ENCODE measurements around the gene TIGD3. TPM values are rescaled to one million over a fixed set of nuclear protein-coding genes. Genes with fewer than 3 reads are reported as not detected.

Gene TIGD3
- total RNA-seq, 1 donor from 2014 or later: 0.20 TPM

DNA sequence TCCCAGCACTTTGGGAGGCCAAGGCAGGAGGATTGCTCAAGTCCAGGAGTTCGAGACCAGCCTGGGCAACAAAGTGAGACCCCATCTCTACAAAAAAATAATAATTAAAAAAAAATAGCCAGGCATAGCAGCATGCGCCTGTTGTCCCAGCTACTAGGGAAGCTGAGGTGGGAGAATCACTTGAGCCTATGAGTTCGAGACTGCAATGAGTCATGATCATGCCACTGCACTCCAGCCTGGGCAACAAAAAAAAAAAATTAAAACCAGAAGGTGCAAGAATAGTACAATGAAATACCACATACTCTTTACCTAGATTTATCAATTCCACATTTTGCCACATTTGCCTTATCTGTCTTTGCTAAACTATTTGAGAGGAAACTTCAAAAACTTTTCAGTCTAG lies 12.7 kb upstream of the TIGD3 start:
- no peak for TF ChIP-seq EZH2 (IDR thresholded peaks at IDR 0.05; ENCODE audit: insufficient read depth, low read length)
- TF ChIP-seq, protein P1, sequence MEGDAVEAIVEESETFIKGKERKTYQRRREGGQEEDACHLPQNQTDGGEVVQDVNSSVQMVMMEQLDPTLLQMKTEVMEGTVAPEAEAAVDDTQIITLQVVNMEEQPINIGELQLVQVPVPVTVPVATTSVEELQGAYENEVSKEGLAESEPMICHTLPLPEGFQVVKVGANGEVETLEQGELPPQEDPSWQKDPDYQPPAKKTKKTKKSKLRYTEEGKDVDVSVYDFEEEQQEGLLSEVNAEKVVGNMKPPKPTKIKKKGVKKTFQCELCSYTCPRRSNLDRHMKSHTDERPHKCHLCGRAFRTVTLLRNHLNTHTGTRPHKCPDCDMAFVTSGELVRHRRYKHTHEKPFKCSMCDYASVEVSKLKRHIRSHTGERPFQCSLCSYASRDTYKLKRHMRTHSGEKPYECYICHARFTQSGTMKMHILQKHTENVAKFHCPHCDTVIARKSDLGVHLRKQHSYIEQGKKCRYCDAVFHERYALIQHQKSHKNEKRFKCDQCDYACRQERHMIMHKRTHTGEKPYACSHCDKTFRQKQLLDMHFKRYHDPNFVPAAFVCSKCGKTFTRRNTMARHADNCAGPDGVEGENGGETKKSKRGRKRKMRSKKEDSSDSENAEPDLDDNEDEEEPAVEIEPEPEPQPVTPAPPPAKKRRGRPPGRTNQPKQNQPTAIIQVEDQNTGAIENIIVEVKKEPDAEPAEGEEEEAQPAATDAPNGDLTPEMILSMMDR (IDR thresholded peaks at IDR 0.05; ENCODE audit: insufficient read depth, low read depth, low read length): no peak
- H3K9ac ChIP-seq (ENCODE audit: low read length): no peak overlapping the region
- no peaks in the 10 kb centered on the region for H3K27me3 ChIP-seq (ENCODE audit: insufficient read depth, low read length)
- Mint-ChIP-seq H3K36me3 (ENCODE audit: low read depth, unreplicated experiment) (peaks cover 17% of the 10 kb centered on the region), H3K27ac (ENCODE audit: unreplicated experiment) (no peak overlapping the region), H3K4me1 (ENCODE audit: low read depth, unreplicated experiment) (peaks cover 19% of the 10 kb centered on the region), H3K4me3 (ENCODE audit: unreplicated experiment) (no peak overlapping the region), H3K27me3 (ENCODE audit: low read depth, unreplicated experiment) (no peaks in the 10 kb centered on the region), H3K9me3 (ENCODE audit: unreplicated experiment) (no peaks in the 10 kb centered on the region)
- H3K27ac ChIP-seq (ENCODE audit: low read depth, low read length): no peak overlapping the region
- H3K4me2 ChIP-seq (ENCODE audit: low read length): no peak overlapping the region
- H3K4me1 ChIP-seq (ENCODE audit: insufficient read depth, low read length): no peaks in the 10 kb centered on the region
- DNase-seq (ENCODE audit: low read depth) (no peak), FAIRE-seq (no peak)
- H3K4me3 ChIP-seq (ENCODE audit: insufficient read depth, low read depth, low read length): no peak overlapping the region
- H3K9me3 ChIP-seq (ENCODE audit: insufficient read depth, low read depth, low read length): no peaks in the 10 kb centered on the region
- H3K79me2 ChIP-seq (ENCODE audit: insufficient read depth, low read length): peaks cover 37% of the 10 kb centered on the region
- peaks cover 71% of the 10 kb centered on the region for H4K20me1 ChIP-seq (ENCODE audit: insufficient read depth, low read length)
- H2AFZ ChIP-seq (ENCODE audit: low read depth, low read length): no peak overlapping the region
- H3K36me3 ChIP-seq (ENCODE audit: insufficient read depth, low read length): peaks cover 58% of the 10 kb centered on the region

DNA sequence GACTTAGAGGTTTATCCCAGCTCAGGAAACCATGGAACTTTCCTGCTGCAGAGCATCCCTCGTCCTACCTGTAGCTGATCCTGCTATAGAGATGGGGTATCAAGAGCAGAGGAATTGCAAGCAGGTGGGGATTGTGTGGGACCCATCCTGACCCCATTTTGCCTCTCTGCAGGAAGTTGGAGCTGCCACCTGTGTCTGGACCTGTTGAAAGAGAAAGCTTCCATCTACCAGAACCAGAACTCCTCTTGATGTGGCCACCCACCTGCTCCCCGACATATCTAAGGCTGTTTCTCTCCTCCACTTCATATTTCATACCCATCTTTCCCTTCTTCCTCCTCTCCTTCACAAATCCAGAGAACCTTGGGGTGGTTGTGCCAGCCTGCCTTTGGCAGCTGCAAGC lies 3.0 kb upstream of the TIGD3 start:
- H4K20me1 ChIP-seq (ENCODE audit: insufficient read depth, low read length): peaks cover 35% of the 10 kb centered on the region
- H3K4me3 ChIP-seq (ENCODE audit: insufficient read depth, low read depth, low read length): no peak overlapping the region
- H3K9ac ChIP-seq (ENCODE audit: low read length): no peak overlapping the region
- no peaks in the 10 kb centered on the region for H3K79me2 ChIP-seq (ENCODE audit: insufficient read depth, low read length)
- H3K4me1 Mint-ChIP-seq (ENCODE audit: low read depth, unreplicated experiment): no peaks in the 10 kb centered on the region
- H3K9me3 ChIP-seq (ENCODE audit: insufficient read depth, low read depth, low read length): no peaks in the 10 kb centered on the region
- H3K27me3 Mint-ChIP-seq (ENCODE audit: low read depth, unreplicated experiment): peaks cover 9% of the 10 kb centered on the region
- H3K9me3 Mint-ChIP-seq (ENCODE audit: unreplicated experiment): no peaks in the 10 kb centered on the region
- peaks cover 43% of the 10 kb centered on the region for H3K36me3 ChIP-seq (ENCODE audit: insufficient read depth, low read length)
- no peak overlapping the region for H3K27ac Mint-ChIP-seq (ENCODE audit: unreplicated experiment)
- H3K36me3 Mint-ChIP-seq (ENCODE audit: low read depth, unreplicated experiment): peaks cover 13% of the 10 kb centered on the region
- no peak for FAIRE-seq
- no peak overlapping the region for H3K4me3 Mint-ChIP-seq (ENCODE audit: unreplicated experiment)
- no peak overlapping the region for H2AFZ ChIP-seq (ENCODE audit: low read depth, low read length)
- no peak for DNase-seq (ENCODE audit: low read depth)
- no peak overlapping the region for H3K4me2 ChIP-seq (ENCODE audit: low read length)
- peaks cover 17% of the 10 kb centered on the region for H3K4me1 ChIP-seq (ENCODE audit: insufficient read depth, low read length)
- TF ChIP-seq, protein P1 (IDR thresholded peaks at IDR 0.05; ENCODE audit: insufficient read depth, low read depth, low read length): no peak
- TF ChIP-seq EZH2 (IDR thresholded peaks at IDR 0.05; ENCODE audit: insufficient read depth, low read length): no peak
- H3K27ac ChIP-seq (ENCODE audit: low read depth, low read length): no peak overlapping the region
- H3K27me3 ChIP-seq (ENCODE audit: insufficient read depth, low read length): peaks cover 5% of the 10 kb centered on the region

DNA sequence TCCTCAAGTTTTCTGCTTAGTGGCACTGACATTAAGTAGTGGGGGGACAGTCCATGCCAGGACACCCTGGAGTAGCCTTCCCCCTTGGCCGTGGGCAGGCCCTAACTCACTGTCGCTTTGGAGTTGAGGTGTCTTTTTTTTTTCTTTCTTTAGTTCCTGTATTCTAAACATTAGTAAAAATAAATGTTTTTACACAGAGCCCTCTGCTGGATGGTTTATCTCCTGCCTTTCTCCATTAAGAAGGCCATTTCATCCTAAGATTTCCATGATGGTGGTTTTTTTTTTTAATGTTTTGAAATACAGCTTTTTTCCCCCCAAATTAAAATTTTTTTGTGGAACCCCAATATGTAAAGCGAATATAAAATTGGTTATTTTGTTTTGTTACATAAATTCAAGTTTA lies 1.8 kb upstream of the TIGD3 start:
- FAIRE-seq (no peak), DNase-seq (ENCODE audit: low read depth) (no peak)
- TF ChIP-seq, protein P1 (IDR thresholded peaks at IDR 0.05; ENCODE audit: insufficient read depth, low read depth, low read length): peak; percentile 40
- TF ChIP-seq EZH2 (IDR thresholded peaks at IDR 0.05; ENCODE audit: insufficient read depth, low read length): no peak
- peaks cover 16% of the 10 kb centered on the region for H3K27me3 ChIP-seq (ENCODE audit: insufficient read depth, low read length)
- Mint-ChIP-seq H3K4me3 (ENCODE audit: unreplicated experiment) (no peak overlapping the region), H3K27ac (ENCODE audit: unreplicated experiment) (no peak overlapping the region), H3K27me3 (ENCODE audit: low read depth, unreplicated experiment) (peaks cover 21% of the 10 kb centered on the region), H3K9me3 (ENCODE audit: unreplicated experiment) (no peaks in the 10 kb centered on the region), H3K36me3 (ENCODE audit: low read depth, unreplicated experiment) (peaks cover 10% of the 10 kb centered on the region), H3K4me1 (ENCODE audit: low read depth, unreplicated experiment) (peaks cover 4% of the 10 kb centered on the region)
- H3K36me3 ChIP-seq (ENCODE audit: insufficient read depth, low read length): peaks cover 39% of the 10 kb centered on the region
- peaks cover 34% of the 10 kb centered on the region for H4K20me1 ChIP-seq (ENCODE audit: insufficient read depth, low read length)
- no peaks in the 10 kb centered on the region for H3K79me2 ChIP-seq (ENCODE audit: insufficient read depth, low read length)
- no peak overlapping the region for H3K9ac ChIP-seq (ENCODE audit: low read length)
- H3K9me3 ChIP-seq (ENCODE audit: insufficient read depth, low read depth, low read length): no peaks in the 10 kb centered on the region
- H3K4me1 ChIP-seq (ENCODE audit: insufficient read depth, low read length): peaks cover 17% of the 10 kb centered on the region
- H3K4me2 ChIP-seq (ENCODE audit: low read length): no peak overlapping the region
- H3K27ac ChIP-seq (ENCODE audit: low read depth, low read length): no peak overlapping the region
- H2AFZ ChIP-seq (ENCODE audit: low read depth, low read length): no peak overlapping the region
- no peak overlapping the region for H3K4me3 ChIP-seq (ENCODE audit: insufficient read depth, low read depth, low read length)
